Natural killer cell (primary cell): ENCODE measurements around the gene VTCN1. TPM values are rescaled to one million over a fixed set of nuclear protein-coding genes. Genes with fewer than 3 reads are reported as not detected.

ENCODE experiments used
- ATAC-seq, 3 donors: fragments of 150-1000 bp in 2 of 3; fragments of 200-7000 bp in 1 of 3; cut with Tn5 transposase; 1 replicate in 1 of 3; 2 replicates in 2 of 3; pipeline ENCODE4 v1.10.0; 2021; ENCODE audit warnings: mild to moderate bottlenecking in 2 of 3, moderate library complexity in 2 of 3
- DNase-seq, 2 donors: peaks; one replicate each; pipeline versions ENCODE4 v3.0.0 to v3.0.0-alpha.2; 2013 to 2021; ENCODE audit warnings: mixed read lengths in 1 of 2
- H3K27ac ChIP-seq: one replicate; pipeline ENCODE4 v1.5.1; 2013; ENCODE audit warnings: mild to moderate bottlenecking, low read length
- H3K27me3 ChIP-seq: one replicate; pipeline ENCODE4 v1.6.1; 2013; ENCODE audit warnings: low read length; ENCODE audit not compliant: control insufficient read depth, insufficient read depth
- H3K36me3 ChIP-seq: one replicate; pipeline ENCODE4 v1.6.1; 2013; ENCODE audit warnings: low read length; ENCODE audit not compliant: control insufficient read depth, insufficient read depth
- H3K4me1 ChIP-seq: one replicate; pipeline ENCODE4 v1.6.1; 2013; ENCODE audit warnings: low read length; ENCODE audit not compliant: control insufficient read depth, insufficient read depth
- H3K4me3 ChIP-seq: one replicate; pipeline ENCODE4 v1.5.1; 2013; ENCODE audit warnings: low read length
- H3K9me3 ChIP-seq: one replicate; pipeline ENCODE4 v1.6.1; 2013; ENCODE audit warnings: low read length; ENCODE audit not compliant: control insufficient read depth, insufficient read depth
- H3K27ac Mint-ChIP-seq, 2 donors: one replicate each; pipeline ENCODE4 v1.8.0; 2022; ENCODE audit warnings: mild to moderate bottlenecking in 2 of 2, mixed read lengths in 2 of 2, moderate library complexity in 1 of 2
- H3K27me3 Mint-ChIP-seq, 2 donors: one replicate each; pipeline ENCODE4 v1.8.0; 2022; ENCODE audit warnings: low read depth in 2 of 2, mixed read lengths in 2 of 2
- H3K36me3 Mint-ChIP-seq: one replicate; pipeline ENCODE4 v1.8.0; 2022; ENCODE audit warnings: mixed read lengths
- H3K4me1 Mint-ChIP-seq, 2 donors: one replicate each; pipeline ENCODE4 v1.8.0; 2022; ENCODE audit warnings: mixed read lengths in 2 of 2
- H3K4me3 Mint-ChIP-seq: one replicate; pipeline ENCODE4 v1.8.0; 2022; ENCODE audit warnings: mild to moderate bottlenecking, moderate library complexity, mixed read lengths
- H3K9me3 Mint-ChIP-seq, 2 donors: one replicate each; pipeline ENCODE4 v1.8.0; 2022; ENCODE audit warnings: mixed read lengths in 2 of 2
- WGBS: methylation state at CpG from one replicate; pipeline ENCODE4 v1.1.7; 2013; ENCODE audit warnings: missing lambda C conversion rate; ENCODE audit not compliant: insufficient coverage; 5-methylcytosine and 5-hydroxymethylcytosine counted together
- intact Hi-C: fragments of 100-400 bp; cut with micrococcal nuclease; formaldehyde crosslinking; loops from one replicate; pipeline ENCODE4 v1.14.2; 2022
- total RNA-seq, 4 donors: library from RNA; stranded (reverse); fragments of 120-200 nt in 1 of 4; gene quantifications; one replicate each; pipeline versions ENCODE4 v1.2.3 to v1.2.4, GENCODE V29; 2013 to 2022
- TF ChIP-seq, protein P1 (sequence below): fragments of 200-600 bp; IDR thresholded peaks from one replicate; pipeline ENCODE4 v1.8.0; 2022; ENCODE audit warnings: antibody characterized with exemption

VTCN1 gene
- total RNA-seq, 3 donors from 2014 or later (not counting 1 experiment from before 2014, with no cell fraction given): not detected

DNA sequence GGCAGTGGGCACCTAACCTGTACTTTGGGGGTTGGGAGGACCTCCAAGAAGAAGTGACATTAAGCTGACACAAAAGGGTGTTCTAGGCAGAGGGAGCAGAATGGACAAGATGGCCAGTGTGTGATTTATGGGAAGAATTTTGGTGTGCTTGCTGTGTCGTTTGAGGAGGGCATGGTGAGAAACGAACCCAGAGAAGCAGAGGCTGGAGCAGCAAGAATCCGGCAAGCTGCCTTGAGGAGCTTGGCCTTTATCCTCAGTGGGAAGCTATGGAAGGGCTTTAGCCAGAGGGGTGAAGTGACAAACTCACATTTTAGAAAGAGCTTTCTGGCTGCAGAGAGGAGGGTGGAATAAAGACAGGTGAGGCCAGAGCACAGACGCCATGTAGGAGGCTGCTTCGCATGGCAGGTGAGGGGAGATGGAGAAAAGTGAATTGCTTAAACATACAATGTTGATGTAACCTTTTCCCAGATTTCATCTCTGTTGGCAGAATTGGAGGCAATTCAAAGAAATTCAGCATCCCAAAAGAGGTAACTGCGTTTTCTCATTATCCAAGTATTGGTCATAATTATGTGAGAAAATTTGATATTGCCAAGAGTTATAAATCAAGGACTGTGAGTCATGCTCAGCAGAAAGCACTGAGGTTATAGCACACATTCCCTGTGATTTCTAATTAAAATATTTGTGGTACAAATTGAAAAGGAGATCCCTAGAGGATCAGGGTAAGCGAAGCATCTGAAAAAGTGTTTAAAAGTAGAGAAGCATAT lies 115.7 kb downstream of the VTCN1 start:
- WGBS: 96% methylated on average over 7 of the region's 7 CpGs
- Mint-ChIP-seq H3K36me3 (peaks cover 10% of the 10 kb centered on the region), H3K27me3 (no peaks in the 10 kb centered on the region), H3K9me3 (no peaks in the 10 kb centered on the region), H3K4me1 (peaks cover 6% of the 10 kb centered on the region in 2 donors), H3K27ac (no peak overlapping the region), H3K4me3 (no peak overlapping the region)
- Histone ChIP-seq H3K27me3 (no peaks in the 10 kb centered on the region), H3K36me3 (peaks cover 40% of the 10 kb centered on the region), H3K4me3 (no peak overlapping the region), H3K27ac (no peak overlapping the region), H3K9me3 (no peaks in the 10 kb centered on the region), H3K4me1 (no peaks in the 10 kb centered on the region)
- DNase-seq: no peak
- ATAC-seq: no peak
- intact Hi-C loops: no loop called here
- TF ChIP-seq, protein P1, sequence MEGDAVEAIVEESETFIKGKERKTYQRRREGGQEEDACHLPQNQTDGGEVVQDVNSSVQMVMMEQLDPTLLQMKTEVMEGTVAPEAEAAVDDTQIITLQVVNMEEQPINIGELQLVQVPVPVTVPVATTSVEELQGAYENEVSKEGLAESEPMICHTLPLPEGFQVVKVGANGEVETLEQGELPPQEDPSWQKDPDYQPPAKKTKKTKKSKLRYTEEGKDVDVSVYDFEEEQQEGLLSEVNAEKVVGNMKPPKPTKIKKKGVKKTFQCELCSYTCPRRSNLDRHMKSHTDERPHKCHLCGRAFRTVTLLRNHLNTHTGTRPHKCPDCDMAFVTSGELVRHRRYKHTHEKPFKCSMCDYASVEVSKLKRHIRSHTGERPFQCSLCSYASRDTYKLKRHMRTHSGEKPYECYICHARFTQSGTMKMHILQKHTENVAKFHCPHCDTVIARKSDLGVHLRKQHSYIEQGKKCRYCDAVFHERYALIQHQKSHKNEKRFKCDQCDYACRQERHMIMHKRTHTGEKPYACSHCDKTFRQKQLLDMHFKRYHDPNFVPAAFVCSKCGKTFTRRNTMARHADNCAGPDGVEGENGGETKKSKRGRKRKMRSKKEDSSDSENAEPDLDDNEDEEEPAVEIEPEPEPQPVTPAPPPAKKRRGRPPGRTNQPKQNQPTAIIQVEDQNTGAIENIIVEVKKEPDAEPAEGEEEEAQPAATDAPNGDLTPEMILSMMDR: no peak

DNA sequence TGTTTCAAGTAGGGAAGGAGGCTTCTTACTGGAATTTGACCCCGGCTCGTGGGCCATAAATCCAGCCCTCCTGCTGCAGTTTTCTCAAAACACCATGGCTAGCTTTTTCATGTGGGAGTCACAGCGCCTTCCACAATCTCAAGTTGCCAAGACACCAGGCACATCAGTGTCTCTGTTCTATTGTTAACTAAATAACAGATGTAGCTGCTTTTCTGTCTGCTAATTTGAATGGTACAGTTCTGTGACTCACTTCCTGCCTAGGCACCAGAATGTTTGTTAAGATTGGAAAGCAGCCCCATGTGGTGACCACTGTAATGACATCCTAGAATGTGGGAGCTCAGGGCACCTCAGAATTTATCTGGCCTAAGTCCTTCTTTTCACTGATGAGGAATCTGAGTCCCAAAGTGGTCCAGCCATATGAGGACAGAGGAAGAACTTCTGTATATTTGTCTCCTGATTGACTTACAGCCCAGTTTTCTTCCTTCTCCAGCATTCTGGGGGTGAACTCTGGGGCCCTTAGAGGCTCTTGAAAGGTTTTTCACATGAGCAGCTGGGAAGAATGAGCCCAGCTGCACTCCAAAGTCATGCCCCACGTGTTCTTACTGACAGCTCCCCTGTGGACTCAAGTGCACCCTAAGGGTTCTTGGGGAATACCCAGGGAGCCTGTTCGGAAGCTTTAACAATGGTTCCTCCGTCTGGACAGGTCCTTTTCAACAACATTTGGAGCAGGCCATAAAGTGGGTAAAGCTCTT lies 116.7 kb downstream of the VTCN1 start:
- Mint-ChIP-seq H3K4me1 (peaks cover 6% of the 10 kb centered on the region in 2 donors), H3K36me3 (peaks cover 10% of the 10 kb centered on the region), H3K27ac (peak overlapping the region in 1 of 2 donors; percentile 18), H3K4me3 (no peak overlapping the region), H3K9me3 (no peaks in the 10 kb centered on the region), H3K27me3 (no peaks in the 10 kb centered on the region)
- H3K4me1 ChIP-seq: no peaks in the 10 kb centered on the region
- peaks cover 36% of the 10 kb centered on the region for H3K36me3 ChIP-seq
- ATAC-seq: peak; percentile 71 to 99 (median 94)
- WGBS: 98% methylated on average over 6 of the region's 6 CpGs
- H3K27ac ChIP-seq: no peak overlapping the region
- H3K4me3 ChIP-seq: no peak overlapping the region
- intact Hi-C loops: no loop called here
- TF ChIP-seq, protein P1: peak; percentile 14
- H3K27me3 ChIP-seq: no peaks in the 10 kb centered on the region
- H3K9me3 ChIP-seq: no peaks in the 10 kb centered on the region
- peak in 1 of 2 donors; percentile 52 for DNase-seq

Other genes starting within 250 kb of the VTCN1 start
- gene CD101, start 209.2 kb downstream of the VTCN1 start, total RNA-seq: 1 to 10 TPM in 2 of 3 donors, under 1 TPM in 1; 0.82 to 3.1 (median 2.5) TPM
- 10 to 100 TPM; 17.9 to 24.7 (median 23.9) TPM for gene TTF2, start 150.6 kb downstream of the VTCN1 start, total RNA-seq
- 1 to 10 TPM in 1 of 3 donors, under 1 TPM in 2; 0.33 to 1.2 (median 0.77) TPM for gene TRIM45, start 89.2 kb downstream of the VTCN1 start, total RNA-seq
- 10 to 100 TPM; 75.5 to 90.0 (median 87.1) TPM for gene MAN1A2, start 156.5 kb upstream of the VTCN1 start, total RNA-seq